Sigmoid colon (tissue), 4 donors: ENCODE measurements around the gene CDIP1.

Experiments used
- CTCF ChIP-seq, 4 experiments: fragments of 450-650 bp in 3 of 4; fragments of 200-600 bp in 1 of 4; IDR thresholded peaks; one replicate each; pipeline ENCODE4 v1.5.1; 2016 to 2019; ENCODE audit warnings: antibody characterized with exemption in 4 of 4, mild to moderate bottlenecking in 3 of 4, moderate library complexity in 2 of 4
- POLR2A ChIP-seq, 2 donors: fragments of 450-650 bp; IDR thresholded peaks; one replicate each; pipeline ENCODE4 v1.6.1; 2016; ENCODE audit warnings: antibody characterized with exemption in 2 of 2, mild to moderate bottlenecking in 2 of 2, moderate library complexity in 2 of 2
- POLR2AphosphoS5 ChIP-seq, 4 donors: sonication (generic); formaldehyde crosslinking; IDR thresholded peaks; one replicate each; pipeline ENCODE4 v1.6.1; 2017; ENCODE audit warnings: antibody characterized with exemption in 4 of 4

- no peak for TF ChIP-seq CTCF (IDR thresholded peaks at IDR 0.05)
- TF ChIP-seq POLR2AphosphoS5 (IDR thresholded peaks at IDR 0.05), result no peak
- no peak for TF ChIP-seq POLR2A (IDR thresholded peaks at IDR 0.05)
Observed at GRCh38 chr16:4512473-4512872, 26.1 kb downstream of the CDIP1 start.
